GM13976 (cell line): ENCODE measurements around the gene EYS.

Experiments used
- DNase-seq: peaks from one replicate; pipeline ENCODE4 v3.0.0; 2012; ENCODE audit warnings: low spot score
- in situ Hi-C: fragments of 300-500 bp; cut with MboI; formaldehyde crosslinking; loops from one replicate; pipeline ENCODE4 v1.12.0; 2022; ENCODE audit warnings: low sequenced_read_pairs, mixed read lengths, inconsistent platforms; ENCODE audit not compliant: unreplicated experiment
- TF ChIP-seq, protein P1 (sequence below): IDR thresholded peaks from 2 replicates; pipeline ENCODE4 v1.5.1; 2012; ENCODE audit warnings: borderline replicate concordance, mild to moderate bottlenecking; ENCODE audit not compliant: insufficient read depth; ENCODE audit errors: extremely low read depth, missing control alignments, control extremely low read depth

Gene EYS

DNA sequence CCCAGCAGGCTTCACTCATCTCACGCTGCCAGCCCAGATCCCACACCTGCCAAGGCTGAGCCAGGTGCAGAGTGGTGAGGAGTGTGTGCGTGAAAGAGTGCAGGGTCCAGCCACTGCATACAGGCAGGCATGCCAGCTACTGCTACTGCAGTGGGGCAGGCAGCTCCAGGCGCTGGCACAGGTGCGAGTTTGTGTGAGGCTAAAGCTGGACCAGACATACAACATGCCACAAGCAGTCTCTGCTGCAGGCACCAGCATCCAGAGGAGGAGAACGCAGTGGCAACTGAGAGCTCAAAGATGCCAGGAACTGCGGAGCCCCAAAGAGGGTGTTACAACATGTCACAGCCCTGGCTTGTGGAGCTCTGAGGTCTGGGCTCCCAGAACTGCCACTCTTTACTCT, 149.8 kb downstream of the EYS start:
- TF ChIP-seq, protein P1, sequence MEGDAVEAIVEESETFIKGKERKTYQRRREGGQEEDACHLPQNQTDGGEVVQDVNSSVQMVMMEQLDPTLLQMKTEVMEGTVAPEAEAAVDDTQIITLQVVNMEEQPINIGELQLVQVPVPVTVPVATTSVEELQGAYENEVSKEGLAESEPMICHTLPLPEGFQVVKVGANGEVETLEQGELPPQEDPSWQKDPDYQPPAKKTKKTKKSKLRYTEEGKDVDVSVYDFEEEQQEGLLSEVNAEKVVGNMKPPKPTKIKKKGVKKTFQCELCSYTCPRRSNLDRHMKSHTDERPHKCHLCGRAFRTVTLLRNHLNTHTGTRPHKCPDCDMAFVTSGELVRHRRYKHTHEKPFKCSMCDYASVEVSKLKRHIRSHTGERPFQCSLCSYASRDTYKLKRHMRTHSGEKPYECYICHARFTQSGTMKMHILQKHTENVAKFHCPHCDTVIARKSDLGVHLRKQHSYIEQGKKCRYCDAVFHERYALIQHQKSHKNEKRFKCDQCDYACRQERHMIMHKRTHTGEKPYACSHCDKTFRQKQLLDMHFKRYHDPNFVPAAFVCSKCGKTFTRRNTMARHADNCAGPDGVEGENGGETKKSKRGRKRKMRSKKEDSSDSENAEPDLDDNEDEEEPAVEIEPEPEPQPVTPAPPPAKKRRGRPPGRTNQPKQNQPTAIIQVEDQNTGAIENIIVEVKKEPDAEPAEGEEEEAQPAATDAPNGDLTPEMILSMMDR: no peak
- in situ Hi-C loops: no loop called here
- DNase-seq: no peak

DNA sequence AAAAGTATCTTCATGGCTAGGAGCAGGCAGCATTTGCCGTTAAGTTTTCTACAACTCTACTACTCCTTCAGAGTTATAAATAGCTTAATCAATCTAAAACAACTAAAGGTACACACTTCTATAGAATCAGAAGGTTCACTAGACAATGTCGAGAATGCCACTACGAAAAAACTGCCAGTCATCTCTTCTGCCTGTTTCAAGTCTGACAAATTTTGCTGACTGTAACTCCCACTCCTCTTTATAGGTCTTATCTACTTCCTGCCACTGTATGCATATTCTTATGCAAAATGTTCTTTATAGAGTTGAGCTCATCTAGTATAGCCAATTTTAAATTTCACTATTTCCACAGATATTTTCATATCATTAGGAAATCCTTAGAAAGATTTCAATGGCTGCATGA, 160.1 kb downstream of the EYS start:
- TF ChIP-seq, protein P1: no peak
- no peak for DNase-seq
- in situ Hi-C loops: no loop called here

DNA sequence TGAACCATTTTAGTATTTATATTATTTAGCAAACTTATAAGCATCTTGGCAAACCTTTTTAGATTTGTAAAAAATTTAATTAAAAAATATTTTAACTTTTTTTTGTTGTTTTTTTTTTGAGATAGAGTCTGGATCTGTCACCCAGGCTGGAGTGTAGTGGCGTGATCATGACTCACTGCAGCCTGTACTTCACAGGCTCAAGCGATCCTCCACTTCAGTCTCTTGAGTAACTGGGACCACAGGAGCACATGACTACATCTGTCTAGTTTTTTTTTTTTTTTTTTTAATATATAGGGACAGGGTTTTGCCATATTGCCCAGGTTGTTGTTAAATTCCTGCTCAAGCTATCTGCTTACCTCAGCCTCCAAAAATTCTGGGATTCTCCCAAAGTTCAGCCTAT, 161.1 kb downstream of the EYS start:
- DNase-seq: no peak
- TF ChIP-seq, protein P1: no peak
- in situ Hi-C loops: no loop called here

DNA sequence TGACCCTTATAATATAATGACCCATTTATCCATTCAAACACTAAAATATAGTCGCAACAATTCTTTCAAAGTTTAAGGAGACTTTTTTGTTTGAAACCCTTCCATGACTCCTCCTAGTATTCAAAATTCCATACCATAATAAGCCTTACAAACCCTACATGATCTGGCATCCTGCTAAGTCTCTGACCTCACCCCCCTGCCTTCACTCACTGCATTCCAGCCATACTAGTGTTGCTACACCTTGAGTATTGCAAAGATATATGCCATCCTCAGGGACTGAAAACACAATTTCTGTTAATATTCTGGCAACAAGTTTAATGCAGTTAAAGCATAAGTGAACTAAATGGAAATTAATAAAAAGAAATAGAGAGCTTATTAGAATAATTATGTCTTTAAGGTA, 168.4 kb downstream of the EYS start:
- TF ChIP-seq, protein P1: no peak
- in situ Hi-C loops: no loop called here
- no peak for DNase-seq

DNA sequence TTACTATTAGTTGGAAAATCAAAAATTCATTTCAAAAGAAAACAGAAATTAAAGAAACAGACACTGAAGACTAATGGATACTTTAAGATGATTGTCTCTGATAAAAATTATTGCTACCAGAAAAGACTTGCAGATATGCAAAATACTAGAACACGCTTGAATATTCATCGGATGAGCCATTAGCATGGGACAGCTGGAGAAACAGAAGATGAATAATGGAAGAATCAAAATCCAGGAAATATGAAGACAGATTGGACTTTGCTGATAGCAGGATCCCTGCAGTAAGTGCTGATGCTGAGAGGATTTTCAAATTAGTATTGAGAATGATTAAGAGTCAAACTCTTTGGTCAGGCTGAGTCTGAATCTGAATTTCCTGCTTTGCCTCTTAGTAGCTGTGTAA, 169.4 kb downstream of the EYS start:
- in situ Hi-C loops: no loop called here
- TF ChIP-seq, protein P1: no peak
- DNase-seq: no peak

DNA sequence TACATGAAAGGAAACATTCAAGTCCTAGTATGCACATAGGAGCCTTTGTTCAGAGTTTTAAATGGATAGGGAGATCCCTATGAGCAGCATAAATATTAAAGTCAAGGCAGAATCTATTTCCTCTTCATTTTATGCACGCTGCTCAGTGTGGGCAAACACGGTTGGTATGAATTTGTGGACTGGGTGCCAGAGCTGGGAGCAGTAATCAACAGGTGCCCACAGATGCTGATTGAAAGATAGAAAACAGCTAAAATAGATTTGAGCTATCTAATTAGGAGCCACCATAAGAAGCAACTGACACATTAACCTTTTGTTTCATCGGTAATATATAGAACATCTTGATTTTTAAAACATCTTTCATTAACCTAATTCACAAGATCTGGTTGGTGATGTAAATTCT, 175.5 kb downstream of the EYS start:
- in situ Hi-C loops: no loop called here
- DNase-seq: no peak
- TF ChIP-seq, protein P1: no peak

DNA sequence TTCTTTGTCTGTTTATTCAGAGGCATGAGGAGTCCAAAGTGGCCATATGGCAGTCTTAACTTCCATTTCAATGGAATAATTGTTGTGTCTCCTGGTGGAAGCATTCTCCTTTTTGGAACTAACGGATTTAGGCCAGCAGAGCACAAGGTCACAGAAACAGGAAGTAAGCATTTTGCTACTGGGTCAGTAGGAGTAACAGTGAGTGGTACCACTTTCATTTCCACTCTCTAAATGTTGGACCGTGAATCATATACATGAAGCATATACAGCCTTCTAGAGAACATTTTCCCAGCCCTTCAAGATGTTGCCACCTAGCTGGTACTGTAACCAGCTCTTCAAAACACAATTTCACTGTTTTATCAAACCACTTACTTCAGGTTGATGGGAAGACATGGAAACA, 182.8 kb downstream of the EYS start:
- in situ Hi-C loops: no loop called here
- DNase-seq: no peak
- TF ChIP-seq, protein P1: no peak
